ENCODE data around the gene IFIT2. TPM values are rescaled to one million over a fixed set of nuclear protein-coding genes. Genes with fewer than 3 reads are reported as not detected.

Gene IFIT2
- total RNA-seq, 1 experiment from 2014 or later, result 31.6 TPM

- Histone ChIP-seq H3K9me3 (ENCODE audit: control insufficient read depth, insufficient read depth, low read depth, low read length) (no peaks in the 10 kb centered on the region), H3K4me1 (ENCODE audit: control insufficient read depth, insufficient read depth, low read length) (peaks cover 5% of the 10 kb centered on the region), H3K4me3 (ENCODE audit: low read depth in 2 of 2, low read length in 2 of 2) (no peak overlapping the region), H3K36me3 (ENCODE audit: control insufficient read depth, insufficient read depth, low read length) (no peaks in the 10 kb centered on the region), H3K27ac (ENCODE audit: low read length) (no peak overlapping the region), H3K27me3 (ENCODE audit: control insufficient read depth, insufficient read depth, low read length) (no peaks in the 10 kb centered on the region)
- intact Hi-C loops (cut with micrococcal nuclease; ENCODE audit: unreplicated experiment), result no loop called here
- BruUV-seq (replicated peaks), result no TSS peak
- DNase-seq (ENCODE audit: low read depth, low spot score) (no peak), ATAC-seq (no peak)
- in situ Hi-C loops (cut with HindIII; ENCODE audit: low pct_unique_long_range_greater_than_20kb, low sequenced_read_pairs), result no loop called here
- ChIA-PET POLR2A (no interaction called here), CTCF (no interaction called here)
- TF ChIP-seq TCF7L2 (IDR thresholded peaks at IDR 0.05; ENCODE audit: low read depth, low read length) (no peak), SIN3A (IDR thresholded peaks at IDR 0.05; ENCODE audit: borderline replicate concordance, insufficient read depth, low read depth, low read length) (no peak), POLR2AphosphoS5 (IDR thresholded peaks at IDR 0.05; ENCODE audit: low read depth, low read length) (no peak)
- TF ChIP-seq, protein P1, sequence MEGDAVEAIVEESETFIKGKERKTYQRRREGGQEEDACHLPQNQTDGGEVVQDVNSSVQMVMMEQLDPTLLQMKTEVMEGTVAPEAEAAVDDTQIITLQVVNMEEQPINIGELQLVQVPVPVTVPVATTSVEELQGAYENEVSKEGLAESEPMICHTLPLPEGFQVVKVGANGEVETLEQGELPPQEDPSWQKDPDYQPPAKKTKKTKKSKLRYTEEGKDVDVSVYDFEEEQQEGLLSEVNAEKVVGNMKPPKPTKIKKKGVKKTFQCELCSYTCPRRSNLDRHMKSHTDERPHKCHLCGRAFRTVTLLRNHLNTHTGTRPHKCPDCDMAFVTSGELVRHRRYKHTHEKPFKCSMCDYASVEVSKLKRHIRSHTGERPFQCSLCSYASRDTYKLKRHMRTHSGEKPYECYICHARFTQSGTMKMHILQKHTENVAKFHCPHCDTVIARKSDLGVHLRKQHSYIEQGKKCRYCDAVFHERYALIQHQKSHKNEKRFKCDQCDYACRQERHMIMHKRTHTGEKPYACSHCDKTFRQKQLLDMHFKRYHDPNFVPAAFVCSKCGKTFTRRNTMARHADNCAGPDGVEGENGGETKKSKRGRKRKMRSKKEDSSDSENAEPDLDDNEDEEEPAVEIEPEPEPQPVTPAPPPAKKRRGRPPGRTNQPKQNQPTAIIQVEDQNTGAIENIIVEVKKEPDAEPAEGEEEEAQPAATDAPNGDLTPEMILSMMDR (IDR thresholded peaks at IDR 0.05), result no peak
- TF ChIP-seq, protein P2, sequence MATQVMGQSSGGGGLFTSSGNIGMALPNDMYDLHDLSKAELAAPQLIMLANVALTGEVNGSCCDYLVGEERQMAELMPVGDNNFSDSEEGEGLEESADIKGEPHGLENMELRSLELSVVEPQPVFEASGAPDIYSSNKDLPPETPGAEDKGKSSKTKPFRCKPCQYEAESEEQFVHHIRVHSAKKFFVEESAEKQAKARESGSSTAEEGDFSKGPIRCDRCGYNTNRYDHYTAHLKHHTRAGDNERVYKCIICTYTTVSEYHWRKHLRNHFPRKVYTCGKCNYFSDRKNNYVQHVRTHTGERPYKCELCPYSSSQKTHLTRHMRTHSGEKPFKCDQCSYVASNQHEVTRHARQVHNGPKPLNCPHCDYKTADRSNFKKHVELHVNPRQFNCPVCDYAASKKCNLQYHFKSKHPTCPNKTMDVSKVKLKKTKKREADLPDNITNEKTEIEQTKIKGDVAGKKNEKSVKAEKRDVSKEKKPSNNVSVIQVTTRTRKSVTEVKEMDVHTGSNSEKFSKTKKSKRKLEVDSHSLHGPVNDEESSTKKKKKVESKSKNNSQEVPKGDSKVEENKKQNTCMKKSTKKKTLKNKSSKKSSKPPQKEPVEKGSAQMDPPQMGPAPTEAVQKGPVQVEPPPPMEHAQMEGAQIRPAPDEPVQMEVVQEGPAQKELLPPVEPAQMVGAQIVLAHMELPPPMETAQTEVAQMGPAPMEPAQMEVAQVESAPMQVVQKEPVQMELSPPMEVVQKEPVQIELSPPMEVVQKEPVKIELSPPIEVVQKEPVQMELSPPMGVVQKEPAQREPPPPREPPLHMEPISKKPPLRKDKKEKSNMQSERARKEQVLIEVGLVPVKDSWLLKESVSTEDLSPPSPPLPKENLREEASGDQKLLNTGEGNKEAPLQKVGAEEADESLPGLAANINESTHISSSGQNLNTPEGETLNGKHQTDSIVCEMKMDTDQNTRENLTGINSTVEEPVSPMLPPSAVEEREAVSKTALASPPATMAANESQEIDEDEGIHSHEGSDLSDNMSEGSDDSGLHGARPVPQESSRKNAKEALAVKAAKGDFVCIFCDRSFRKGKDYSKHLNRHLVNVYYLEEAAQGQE (IDR thresholded peaks at IDR 0.05; ENCODE audit: insufficient read depth in 1 of 2, low read depth in 2 of 2, low read length in 1 of 2), result no peak
These were observed 55.2 kb downstream of the IFIT2 start for GRCh38 chr10:89357096-89357495.

DNA sequence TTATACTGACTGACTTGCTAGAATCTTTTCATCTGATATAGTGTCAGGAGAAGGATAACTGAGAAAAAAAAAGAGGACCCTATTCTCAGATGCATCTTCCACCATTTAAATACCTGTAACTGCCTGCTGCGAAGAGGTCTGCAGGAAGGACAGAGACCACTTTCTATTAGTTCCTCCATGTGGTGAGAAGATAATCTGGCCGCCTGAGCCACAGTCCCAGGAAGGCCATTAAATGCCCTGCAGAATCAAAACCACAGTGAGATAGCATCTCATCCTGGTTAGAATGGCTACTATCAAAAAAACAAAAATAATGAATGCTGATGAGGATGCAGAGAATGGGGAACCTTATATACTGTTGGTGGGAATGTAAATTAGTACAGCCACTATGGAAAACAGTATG is 56.1 kb downstream of the IFIT2 start:
- POLR2A ChIA-PET, result no interaction called here
- DNase-seq (ENCODE audit: low read depth, low spot score), result no peak
- TF ChIP-seq POLR2AphosphoS5 (IDR thresholded peaks at IDR 0.05; ENCODE audit: low read depth, low read length) (no peak), SIN3A (IDR thresholded peaks at IDR 0.05; ENCODE audit: borderline replicate concordance, insufficient read depth, low read depth, low read length) (no peak), TCF7L2 (IDR thresholded peaks at IDR 0.05; ENCODE audit: low read depth, low read length) (no peak)
- TF ChIP-seq, protein P2 (IDR thresholded peaks at IDR 0.05; ENCODE audit: insufficient read depth in 1 of 2, low read depth in 2 of 2, low read length in 1 of 2), result no peak
- TF ChIP-seq, protein P1 (IDR thresholded peaks at IDR 0.05), result no peak
- CTCF ChIA-PET, result no interaction called here
- Histone ChIP-seq H3K27me3 (ENCODE audit: control insufficient read depth, insufficient read depth, low read length) (no peaks in the 10 kb centered on the region), H3K4me1 (ENCODE audit: control insufficient read depth, insufficient read depth, low read length) (no peaks in the 10 kb centered on the region; the same call in 1 of the 2 replicates), H3K9me3 (ENCODE audit: control insufficient read depth, insufficient read depth, low read depth, low read length) (no peaks in the 10 kb centered on the region), H3K27ac (ENCODE audit: low read length) (no peak overlapping the region), H3K36me3 (ENCODE audit: control insufficient read depth, insufficient read depth, low read length) (no peaks in the 10 kb centered on the region), H3K4me3 (ENCODE audit: low read depth in 2 of 2, low read length in 2 of 2) (no peak overlapping the region)
- in situ Hi-C loops (cut with HindIII; ENCODE audit: low pct_unique_long_range_greater_than_20kb, low sequenced_read_pairs), result no loop called here
- intact Hi-C loops (cut with micrococcal nuclease; ENCODE audit: unreplicated experiment), result no loop called here
- no peak for ATAC-seq
- BruUV-seq (replicated peaks), result no TSS peak

Other genes with a start within 250 kb of the IFIT2 start
- gene CH25H, start 94.7 kb upstream of the IFIT2 start, total RNA-seq (2021; ENCODE audit: unreplicated experiment), result 0.10 TPM
- 172 TPM for gene LIPA, start 50.3 kb upstream of the IFIT2 start, total RNA-seq (2021; ENCODE audit: unreplicated experiment)
- gene IFIT3, start 26.0 kb downstream of the IFIT2 start, total RNA-seq (2021; ENCODE audit: unreplicated experiment), result 29.8 TPM
- not detected for gene IFIT1B, start 76.0 kb downstream of the IFIT2 start, total RNA-seq (2021; ENCODE audit: unreplicated experiment)
- gene IFIT1, start 90.6 kb downstream of the IFIT2 start, total RNA-seq (2021; ENCODE audit: unreplicated experiment), result 43.8 TPM
- 11.1 TPM for gene IFIT5, start 112.5 kb downstream of the IFIT2 start, total RNA-seq (2021; ENCODE audit: unreplicated experiment)
- not detected for gene SLC16A12, start 233.5 kb downstream of the IFIT2 start, total RNA-seq (2021; ENCODE audit: unreplicated experiment)